ENCODE measurements around the gene NPM1. TPM values are rescaled to one million over a fixed set of nuclear protein-coding genes. Genes with fewer than 3 reads are reported as not detected.

The NPM1 gene
- total RNA-seq, 2 donors from 2014 or later, result 310 to 501 TPM

DNA sequence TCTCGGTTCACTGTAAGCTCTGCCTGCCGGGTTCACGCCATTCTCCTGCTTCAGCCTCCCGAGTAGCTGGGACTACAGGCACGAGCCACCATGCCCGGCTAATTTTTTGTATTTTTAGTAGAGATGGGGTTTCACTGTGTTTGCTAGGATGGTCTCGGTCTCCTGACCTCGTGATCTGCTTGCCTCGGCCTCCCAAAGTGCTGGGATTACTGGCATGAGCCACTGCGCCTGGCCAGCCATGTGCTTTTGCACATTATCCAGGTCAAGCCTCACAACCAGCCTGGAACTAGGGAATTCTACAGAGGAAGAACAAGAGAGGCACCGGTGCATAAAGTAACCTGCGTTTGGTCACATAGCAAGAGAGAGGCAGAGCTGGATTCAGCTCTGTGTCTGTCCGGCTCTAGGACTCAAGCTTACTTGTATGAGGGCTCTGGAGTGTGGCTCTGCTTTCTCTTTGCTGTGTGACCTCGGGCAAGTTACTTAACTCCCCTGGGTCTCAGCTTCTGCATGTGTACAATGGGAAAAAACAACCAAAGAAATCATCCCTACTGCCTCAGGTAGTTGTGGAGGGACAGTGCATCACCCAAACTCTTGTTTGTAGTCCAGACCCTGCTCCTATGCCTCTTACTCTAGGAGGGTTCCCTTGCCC is 38.1 kb downstream of the NPM1 start:
- TF ChIP-seq, protein P1, sequence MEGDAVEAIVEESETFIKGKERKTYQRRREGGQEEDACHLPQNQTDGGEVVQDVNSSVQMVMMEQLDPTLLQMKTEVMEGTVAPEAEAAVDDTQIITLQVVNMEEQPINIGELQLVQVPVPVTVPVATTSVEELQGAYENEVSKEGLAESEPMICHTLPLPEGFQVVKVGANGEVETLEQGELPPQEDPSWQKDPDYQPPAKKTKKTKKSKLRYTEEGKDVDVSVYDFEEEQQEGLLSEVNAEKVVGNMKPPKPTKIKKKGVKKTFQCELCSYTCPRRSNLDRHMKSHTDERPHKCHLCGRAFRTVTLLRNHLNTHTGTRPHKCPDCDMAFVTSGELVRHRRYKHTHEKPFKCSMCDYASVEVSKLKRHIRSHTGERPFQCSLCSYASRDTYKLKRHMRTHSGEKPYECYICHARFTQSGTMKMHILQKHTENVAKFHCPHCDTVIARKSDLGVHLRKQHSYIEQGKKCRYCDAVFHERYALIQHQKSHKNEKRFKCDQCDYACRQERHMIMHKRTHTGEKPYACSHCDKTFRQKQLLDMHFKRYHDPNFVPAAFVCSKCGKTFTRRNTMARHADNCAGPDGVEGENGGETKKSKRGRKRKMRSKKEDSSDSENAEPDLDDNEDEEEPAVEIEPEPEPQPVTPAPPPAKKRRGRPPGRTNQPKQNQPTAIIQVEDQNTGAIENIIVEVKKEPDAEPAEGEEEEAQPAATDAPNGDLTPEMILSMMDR (IDR thresholded peaks at IDR 0.05), result no peak
- TF ChIP-seq POLR2A (IDR thresholded peaks at IDR 0.05), result no peak
- Histone ChIP-seq H3K4me3 (no peak overlapping the region), H3K9me3 (no peaks in the 10 kb centered on the region), H3K4me1 (peaks cover 6% of the 10 kb centered on the region), H3K36me3 (replicated peaks in 1 of 2; ENCODE audit: insufficient read depth in 1 of 2, low read depth in 2 of 2) (no peaks in the 10 kb centered on the region), H3K27ac (no peak overlapping the region), H3K27me3 (peaks cover 0 to 1% of the 10 kb centered on the region in 2 donors)
- WGBS, 2 donors, result 87 to 88% methylated on average over 14 of the region's 14 CpGs
- ATAC-seq, result no peak
- intact Hi-C loops (cut with DNase I), result loop anchor here (10.0 kb wide), 2 partner anchors 469 to 629 kb away; no protein-coding TSS in a partner anchor
- no peak for DNase-seq

DNA sequence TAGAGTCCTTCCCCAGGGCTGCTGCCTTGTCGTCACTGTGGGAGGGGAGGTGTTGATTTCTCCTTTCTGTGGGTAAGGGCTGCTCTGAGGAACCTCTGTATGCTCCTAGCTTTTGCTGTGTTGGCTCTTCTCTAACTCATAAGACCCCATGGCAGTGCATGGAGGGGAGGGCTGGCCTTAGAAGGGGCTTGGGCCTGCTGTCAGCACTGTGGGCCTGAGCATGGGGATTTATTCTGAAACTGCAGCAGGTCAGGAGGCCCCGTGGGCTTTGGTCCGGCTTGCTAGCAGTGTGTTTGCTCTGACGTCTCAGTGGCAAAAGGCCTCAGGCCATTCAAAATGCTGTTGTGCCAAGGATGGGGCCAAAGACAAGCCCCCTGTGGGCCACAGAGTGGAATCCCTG is 38.6 kb downstream of the NPM1 start:
- WGBS, 2 donors, result 87% methylated on average over 4 of the region's 4 CpGs; no CpG with 5 or more reads in 1 of the 2 donors
- no peak overlapping the region for H3K4me3 ChIP-seq
- no peak overlapping the region for H3K27ac ChIP-seq
- intact Hi-C loops (cut with DNase I), result loop anchor here (10.0 kb wide), 2 partner anchors 469 to 629 kb away; no protein-coding TSS in a partner anchor
- H3K9me3 ChIP-seq, result no peaks in the 10 kb centered on the region
- no peaks in the 10 kb centered on the region for H3K36me3 ChIP-seq (replicated peaks in 1 of 2; ENCODE audit: insufficient read depth in 1 of 2, low read depth in 2 of 2)
- no peaks in the 10 kb centered on the region for H3K27me3 ChIP-seq
- no peak for TF ChIP-seq POLR2A (IDR thresholded peaks at IDR 0.05)
- TF ChIP-seq, protein P1 (IDR thresholded peaks at IDR 0.05), result no peak
- DNase-seq, result no peak
- no peak for ATAC-seq
- peaks cover under 1% of the 10 kb centered on the region for H3K4me1 ChIP-seq

DNA sequence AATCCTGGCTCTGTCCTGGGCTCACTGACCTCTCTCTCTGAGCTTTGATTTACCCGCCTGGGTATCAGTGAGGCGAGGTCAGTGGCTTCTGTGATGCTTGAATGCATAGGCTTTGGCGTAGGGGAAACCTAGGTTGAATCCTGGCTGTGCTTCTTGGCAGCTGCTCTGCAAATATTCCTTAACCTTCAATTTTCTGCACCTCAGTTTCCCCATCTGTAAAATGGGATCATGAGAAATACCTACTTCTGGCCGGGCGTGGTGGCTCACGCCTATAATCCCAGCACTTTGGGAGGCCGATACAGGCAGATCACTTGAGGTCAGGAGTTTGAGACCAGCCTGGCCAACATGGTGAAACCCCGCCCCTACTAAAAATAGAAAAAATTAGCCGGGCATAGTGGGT is 39.0 kb downstream of the NPM1 start:
- no peak for ATAC-seq
- Histone ChIP-seq H3K4me1 (no peaks in the 10 kb centered on the region), H3K4me3 (no peak overlapping the region), H3K36me3 (replicated peaks in 1 of 2; ENCODE audit: insufficient read depth in 1 of 2, low read depth in 2 of 2) (no peaks in the 10 kb centered on the region), H3K9me3 (no peaks in the 10 kb centered on the region), H3K27me3 (no peaks in the 10 kb centered on the region), H3K27ac (no peak overlapping the region)
- intact Hi-C loops (cut with DNase I), result loop anchor here (10.0 kb wide), 2 partner anchors 468 to 628 kb away; no protein-coding TSS in a partner anchor
- no peak for DNase-seq
- 91 to 95% methylated on average over 7 to 9 of the region's 9 CpGs for WGBS, 2 donors
- TF ChIP-seq, protein P1 (IDR thresholded peaks at IDR 0.05), result no peak
- TF ChIP-seq POLR2A (IDR thresholded peaks at IDR 0.05), result no peak

DNA sequence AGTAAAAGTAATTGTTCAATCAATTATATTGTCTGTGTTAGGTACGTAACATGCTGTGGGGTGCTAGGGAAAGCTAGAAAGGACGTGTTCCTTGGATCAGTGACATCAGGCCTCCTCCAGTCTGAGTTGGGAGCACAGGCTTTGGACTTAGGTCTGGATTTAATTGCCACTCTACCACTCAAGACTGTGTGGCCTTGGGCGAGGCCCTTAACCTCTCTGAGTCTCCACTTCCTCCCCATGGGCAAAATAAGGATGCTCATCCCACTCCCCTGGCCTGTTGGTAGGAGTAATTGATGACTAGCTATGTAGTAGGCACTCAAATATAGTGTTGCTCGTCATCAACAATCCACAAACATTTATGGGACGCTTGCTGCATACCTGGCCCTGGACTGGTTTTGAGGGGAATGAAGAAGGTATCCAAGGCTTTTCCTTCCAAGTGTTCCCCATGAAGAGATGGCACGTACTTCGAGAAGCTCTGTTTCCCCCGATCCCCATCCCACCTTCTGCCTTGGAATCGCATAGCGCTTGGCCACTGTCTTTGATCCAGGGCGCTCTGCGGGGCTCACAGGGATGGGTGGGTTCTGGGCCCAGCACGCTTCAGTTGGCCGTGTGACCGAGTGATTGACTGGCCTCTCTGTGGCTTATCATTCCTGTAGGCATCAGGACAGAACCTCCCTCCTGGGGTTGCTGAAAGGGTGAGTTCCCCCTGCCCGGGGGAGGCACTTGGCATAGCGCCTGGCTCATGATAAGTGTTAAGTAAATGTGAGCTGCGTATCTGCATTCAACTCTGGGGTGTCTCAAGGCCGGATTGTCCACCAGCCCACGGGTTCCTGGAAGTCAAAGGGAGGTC is 39.9 kb downstream of the NPM1 start:
- DNase-seq (peak in 1 of 4 donors; percentile 44), ATAC-seq (peak; percentile 24)
- H3K27me3 ChIP-seq, result no peaks in the 10 kb centered on the region
- intact Hi-C loops (cut with DNase I), result loop anchor here (10.0 kb wide), 2 partner anchors 467 to 627 kb away; no protein-coding TSS in a partner anchor
- WGBS, 2 donors, result 67 to 79% methylated on average over 16 to 20 of the region's 20 CpGs
- no peak overlapping the region for H3K27ac ChIP-seq
- no peak for TF ChIP-seq POLR2A (IDR thresholded peaks at IDR 0.05)
- TF ChIP-seq, protein P1 (IDR thresholded peaks at IDR 0.05), result no peak
- H3K36me3 ChIP-seq (replicated peaks in 1 of 2; ENCODE audit: insufficient read depth in 1 of 2, low read depth in 2 of 2), result no peaks in the 10 kb centered on the region
- H3K9me3 ChIP-seq, result no peaks in the 10 kb centered on the region
- no peak overlapping the region for H3K4me3 ChIP-seq
- no peaks in the 10 kb centered on the region for H3K4me1 ChIP-seq
